ENCODE measurements around the gene SMCO3. TPM values are rescaled to one million over a fixed set of nuclear protein-coding genes. Genes with fewer than 3 reads are reported as not detected.

The SMCO3 gene
- total RNA-seq, 4 donors from 2014 or later, result not detected

DNA sequence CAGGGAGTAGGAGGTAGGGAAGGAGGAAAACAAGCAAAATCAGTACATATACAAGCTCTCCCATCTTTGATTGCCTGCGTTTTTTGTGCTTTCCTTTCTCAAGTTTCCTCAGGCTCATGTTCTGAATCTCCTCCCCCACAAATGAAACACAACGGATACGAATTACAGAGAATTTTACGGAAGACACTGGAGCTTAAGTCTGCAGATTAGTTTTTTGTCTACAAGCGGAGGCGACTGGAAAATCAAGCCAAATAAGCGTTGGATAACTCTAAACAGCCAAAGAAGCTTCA lies 11.3 kb downstream of the SMCO3 start:
- H3K27me3 ChIP-seq, result no peaks in the 10 kb centered on the region
- no peak for DNase-seq (ENCODE audit: low spot score in 2 of 2)
- peaks cover 21% of the 10 kb centered on the region for H3K4me1 ChIP-seq
- H3K36me3 ChIP-seq, result peaks cover 13% of the 10 kb centered on the region
- 0% methylated on average over 7 of the region's 7 CpGs for WGBS
- no peaks in the 10 kb centered on the region for H3K9me3 ChIP-seq
- H3K4me3 ChIP-seq, result peak overlapping the region; percentile 91
- TF ChIP-seq POLR2AphosphoS5 (IDR thresholded peaks at IDR 0.05), result no peak
- TF ChIP-seq, protein P1, sequence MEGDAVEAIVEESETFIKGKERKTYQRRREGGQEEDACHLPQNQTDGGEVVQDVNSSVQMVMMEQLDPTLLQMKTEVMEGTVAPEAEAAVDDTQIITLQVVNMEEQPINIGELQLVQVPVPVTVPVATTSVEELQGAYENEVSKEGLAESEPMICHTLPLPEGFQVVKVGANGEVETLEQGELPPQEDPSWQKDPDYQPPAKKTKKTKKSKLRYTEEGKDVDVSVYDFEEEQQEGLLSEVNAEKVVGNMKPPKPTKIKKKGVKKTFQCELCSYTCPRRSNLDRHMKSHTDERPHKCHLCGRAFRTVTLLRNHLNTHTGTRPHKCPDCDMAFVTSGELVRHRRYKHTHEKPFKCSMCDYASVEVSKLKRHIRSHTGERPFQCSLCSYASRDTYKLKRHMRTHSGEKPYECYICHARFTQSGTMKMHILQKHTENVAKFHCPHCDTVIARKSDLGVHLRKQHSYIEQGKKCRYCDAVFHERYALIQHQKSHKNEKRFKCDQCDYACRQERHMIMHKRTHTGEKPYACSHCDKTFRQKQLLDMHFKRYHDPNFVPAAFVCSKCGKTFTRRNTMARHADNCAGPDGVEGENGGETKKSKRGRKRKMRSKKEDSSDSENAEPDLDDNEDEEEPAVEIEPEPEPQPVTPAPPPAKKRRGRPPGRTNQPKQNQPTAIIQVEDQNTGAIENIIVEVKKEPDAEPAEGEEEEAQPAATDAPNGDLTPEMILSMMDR (IDR thresholded peaks at IDR 0.05), result no peak
- no peak for TF ChIP-seq POLR2A (IDR thresholded peaks at IDR 0.05)
- TF ChIP-seq EP300 (IDR thresholded peaks at IDR 0.05), result no peak
- H3K27ac ChIP-seq, result peak overlapping the region; percentile 93

DNA sequence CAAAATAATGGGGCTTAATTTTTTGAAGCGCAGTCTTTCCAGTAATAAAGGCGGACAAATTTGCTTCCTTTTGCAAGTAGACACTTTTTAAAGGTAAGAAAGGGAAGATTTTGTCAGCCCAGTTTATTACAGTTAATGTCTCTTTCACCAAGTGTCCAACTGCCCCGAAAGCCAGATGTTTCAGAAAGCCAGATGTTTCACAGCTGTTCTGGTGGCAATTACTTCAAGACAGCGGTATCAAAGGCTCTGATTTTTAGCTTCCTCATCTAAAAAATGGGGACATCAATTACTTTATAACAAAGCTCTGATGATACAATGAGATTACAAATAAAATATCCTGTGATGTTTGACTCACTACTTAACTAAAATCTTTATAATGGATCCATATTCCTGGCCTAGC lies 11.7 kb downstream of the SMCO3 start:
- peaks cover 17% of the 10 kb centered on the region for H3K36me3 ChIP-seq
- TF ChIP-seq, protein P1 (IDR thresholded peaks at IDR 0.05), result no peak
- TF ChIP-seq POLR2A (IDR thresholded peaks at IDR 0.05) (no peak), EP300 (IDR thresholded peaks at IDR 0.05) (no peak), POLR2AphosphoS5 (IDR thresholded peaks at IDR 0.05) (no peak)
- no peaks in the 10 kb centered on the region for H3K27me3 ChIP-seq
- 60% methylated on average over 4 of the region's 4 CpGs for WGBS
- H3K4me3 ChIP-seq, result peak overlapping the region; percentile 91
- no peak for DNase-seq (ENCODE audit: low spot score in 2 of 2)
- peaks cover 21% of the 10 kb centered on the region for H3K4me1 ChIP-seq
- no peak overlapping the region for H3K27ac ChIP-seq
- no peaks in the 10 kb centered on the region for H3K9me3 ChIP-seq

DNA sequence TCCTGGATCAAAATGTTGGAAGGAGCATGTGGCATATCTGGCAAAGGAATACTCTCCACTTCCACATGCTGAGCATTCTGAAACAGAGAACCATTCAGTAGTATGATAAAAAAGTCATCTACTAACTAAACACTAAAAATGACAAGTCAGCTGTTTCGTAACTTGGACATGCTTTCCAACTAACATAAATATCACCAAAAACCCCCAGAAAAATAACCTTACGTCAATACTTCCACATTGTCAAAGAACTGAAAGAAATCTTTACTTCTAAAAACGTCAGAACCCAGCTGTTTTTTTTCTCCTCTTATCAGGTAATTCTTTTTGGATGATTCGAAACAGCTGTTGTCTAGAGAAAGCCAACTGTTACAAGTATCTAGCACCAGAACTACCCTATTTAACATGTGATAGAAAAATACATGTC lies 18.9 kb downstream of the SMCO3 start:
- H3K36me3 ChIP-seq, result peaks cover 78% of the 10 kb centered on the region

DNA sequence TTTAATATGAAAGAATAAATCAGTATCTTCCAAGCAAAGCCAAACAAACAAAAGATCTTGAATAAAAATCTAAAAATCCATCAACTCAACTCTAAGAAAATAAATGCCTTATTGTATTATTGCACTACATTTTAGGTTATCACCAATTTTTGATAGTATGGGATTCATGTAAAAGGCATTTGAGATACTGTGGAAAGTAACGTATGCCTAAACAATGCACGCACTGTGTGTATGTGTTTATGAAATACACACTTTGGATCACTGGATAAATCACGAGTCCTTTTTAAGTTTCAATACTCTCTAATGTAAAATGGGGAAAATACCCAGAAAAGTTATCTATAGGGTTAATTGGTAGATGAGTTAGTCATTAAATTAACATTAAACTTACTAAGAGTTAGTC lies 28.4 kb downstream of the SMCO3 start:
- TF ChIP-seq, protein P1 (IDR thresholded peaks at IDR 0.05), result no peak
- TF ChIP-seq POLR2A (IDR thresholded peaks at IDR 0.05), result no peak
- TF ChIP-seq POLR2AphosphoS5 (IDR thresholded peaks at IDR 0.05), result no peak
- TF ChIP-seq EP300 (IDR thresholded peaks at IDR 0.05), result no peak
- H3K9me3 ChIP-seq, result no peaks in the 10 kb centered on the region
- 91% methylated on average over 3 of the region's 3 CpGs for WGBS
- DNase-seq (ENCODE audit: low spot score in 2 of 2), result no peak
- H3K4me3 ChIP-seq, result no peak overlapping the region
- no peak overlapping the region for H3K27ac ChIP-seq
- no peaks in the 10 kb centered on the region for H3K27me3 ChIP-seq
- peaks cover 50% of the 10 kb centered on the region for H3K36me3 ChIP-seq
- H3K4me1 ChIP-seq, result no peaks in the 10 kb centered on the region

More for the DNA sequence above, 18.9 kb downstream of the SMCO3 start:
- Histone ChIP-seq H3K27ac (no peak overlapping the region), H3K4me1 (no peaks in the 10 kb centered on the region), H3K4me3 (no peak overlapping the region), H3K27me3 (no peaks in the 10 kb centered on the region), H3K9me3 (no peaks in the 10 kb centered on the region)
- DNase-seq (ENCODE audit: low spot score in 2 of 2), result no peak
- TF ChIP-seq POLR2AphosphoS5 (IDR thresholded peaks at IDR 0.05) (no peak), POLR2A (IDR thresholded peaks at IDR 0.05) (no peak), EP300 (IDR thresholded peaks at IDR 0.05) (no peak)
- TF ChIP-seq, protein P1 (IDR thresholded peaks at IDR 0.05), result no peak
- WGBS, result 69% methylated on average over 4 of the region's 4 CpGs

DNA sequence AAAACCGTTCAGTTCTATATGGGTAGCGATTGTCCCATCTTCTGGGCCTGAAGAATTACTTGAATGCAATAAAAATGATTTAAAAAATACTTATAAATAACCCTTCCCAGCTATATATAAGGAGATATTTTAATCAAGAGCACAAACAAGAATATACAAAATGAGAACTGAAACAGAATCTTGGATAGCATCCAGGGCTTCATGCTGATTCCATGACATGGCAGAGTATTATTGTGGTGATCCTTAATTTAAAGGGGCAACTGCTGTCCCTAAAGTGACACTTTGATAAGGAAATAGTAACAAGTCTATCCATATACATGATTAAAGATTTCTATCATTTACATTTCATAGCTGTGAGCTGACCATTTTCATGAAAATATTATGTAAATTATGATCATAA lies 29.5 kb downstream of the SMCO3 start:
- no peaks in the 10 kb centered on the region for H3K27me3 ChIP-seq
- TF ChIP-seq POLR2AphosphoS5 (IDR thresholded peaks at IDR 0.05) (no peak), EP300 (IDR thresholded peaks at IDR 0.05) (no peak), POLR2A (IDR thresholded peaks at IDR 0.05) (no peak)
- TF ChIP-seq, protein P1 (IDR thresholded peaks at IDR 0.05), result no peak
- H3K4me1 ChIP-seq, result no peaks in the 10 kb centered on the region
- peak overlapping the region; percentile 7 for H3K27ac ChIP-seq
- peaks cover 39% of the 10 kb centered on the region for H3K36me3 ChIP-seq
- no peaks in the 10 kb centered on the region for H3K9me3 ChIP-seq
- H3K4me3 ChIP-seq, result no peak overlapping the region
- 90% methylated on average over 2 of the region's 2 CpGs for WGBS
- DNase-seq (ENCODE audit: low spot score in 2 of 2), result no peak
